DMS114 treated with DMSO at 0.1 percent for 48 hours (cell line): ENCODE data around the gene SEMA6A.

Experiments
- DNase-seq: peaks from one replicate; lab custom pipeline; 2025; ENCODE audit not compliant: unreplicated experiment; lab: John Stamatoyannopoulos, UW

SEMA6A gene

GRCh38 chr5:116442931-116443551, 131.6 kb downstream of the SEMA6A start:
- DNase-seq: no peak

- no peak for DNase-seq
Measured at GRCh38 chr5:116442095-116442534, 132.5 kb downstream of the SEMA6A start.

GRCh38 chr5:116441223-116441622, 133.4 kb downstream of the SEMA6A start:
- no peak for DNase-seq

- no peak for DNase-seq
Measured at GRCh38 chr5:116440457-116441001, 134.1 kb downstream of the SEMA6A start.

GRCh38 chr5:116439905-116440304, 134.7 kb downstream of the SEMA6A start:
- DNase-seq: no peak

- DNase-seq: no peak
Measured at GRCh38 chr5:116438979-116439554, 135.6 kb downstream of the SEMA6A start.

- no peak for DNase-seq
Measured at GRCh38 chr5:116437922-116438578, 136.6 kb downstream of the SEMA6A start.

- DNase-seq: no peak
Measured at GRCh38 chr5:116437351-116437705, 137.3 kb downstream of the SEMA6A start.

- no peak for DNase-seq
Measured at GRCh38 chr5:116436674-116437350, 137.8 kb downstream of the SEMA6A start.

GRCh38 chr5:116428966-116429365, 145.7 kb downstream of the SEMA6A start:
- no peak for DNase-seq

- DNase-seq: no peak
Measured at GRCh38 chr5:116428413-116428812, 146.2 kb downstream of the SEMA6A start.

GRCh38 chr5:116424951-116425350, 149.7 kb downstream of the SEMA6A start:
- no peak for DNase-seq

GRCh38 chr5:116424258-116424615, 150.4 kb downstream of the SEMA6A start:
- DNase-seq: no peak

- DNase-seq: no peak
Measured at GRCh38 chr5:116423587-116424257, 150.9 kb downstream of the SEMA6A start.

GRCh38 chr5:116423141-116423540, 151.5 kb downstream of the SEMA6A start:
- no peak for DNase-seq

GRCh38 chr5:116421080-116421629, 153.5 kb downstream of the SEMA6A start:
- DNase-seq: no peak

- DNase-seq: no peak
Measured at GRCh38 chr5:116420540-116420939, 154.1 kb downstream of the SEMA6A start.

- no peak for DNase-seq
Measured at GRCh38 chr5:116419258-116419657, 155.4 kb downstream of the SEMA6A start.

- DNase-seq: no peak
Measured at GRCh38 chr5:116418774-116419173, 155.8 kb downstream of the SEMA6A start.

GRCh38 chr5:116418016-116418415, 156.6 kb downstream of the SEMA6A start:
- DNase-seq: no peak

- no peak for DNase-seq
Measured at GRCh38 chr5:116415989-116416388, 158.6 kb downstream of the SEMA6A start.
